Karpas-422 (cell line): Measurements from ENCODE around the gene XPR1. TPM values are rescaled to one million over a fixed set of nuclear protein-coding genes. Genes with fewer than 3 reads are reported as not detected.

ENCODE experiments used
- DNase-seq: peaks from one replicate; pipeline ENCODE4 v3.0.0-alpha.2; 2015
- H2AFZ ChIP-seq: fragments of 200-600 bp; sonication (generic); 2 replicates; pipeline ENCODE4 v1.6.1; 2014; ENCODE audit warnings: antibody characterized with exemption, low read length, mixed read lengths
- H3K27ac ChIP-seq: fragments of 200-600 bp; sonication (generic); 2 replicates; pipeline ENCODE4 v1.5.1; 2014; ENCODE audit warnings: mild to moderate bottlenecking, low read length, moderate library complexity
- H3K27me3 ChIP-seq: fragments of 200-600 bp; sonication (generic); 2 replicates; pipeline ENCODE4 v1.6.1; 2014; ENCODE audit warnings: low read length, mixed read lengths
- H3K36me3 ChIP-seq: fragments of 200-600 bp; sonication (generic); 2 replicates; pipeline ENCODE4 v1.6.1; 2014; ENCODE audit warnings: low read length, mixed read lengths; ENCODE audit not compliant: insufficient read depth
- H3K4me1 ChIP-seq: fragments of 200-600 bp; sonication (generic); 2 replicates; pipeline ENCODE4 v1.6.1; 2014; ENCODE audit warnings: mild to moderate bottlenecking, low read length, mixed read lengths
- H3K4me2 ChIP-seq: fragments of 200-600 bp; sonication (generic); 2 replicates; pipeline ENCODE4 v1.6.1; 2014; ENCODE audit warnings: low read length, low read depth, mild to moderate bottlenecking; ENCODE audit not compliant: poor library complexity, severe bottlenecking
- H3K4me3 ChIP-seq: fragments of 200-600 bp; sonication (generic); 2 replicates; pipeline ENCODE4 v1.5.1; 2014; ENCODE audit warnings: mild to moderate bottlenecking, antibody characterized with exemption, low read length, mixed read lengths
- H3K79me2 ChIP-seq: fragments of 200-600 bp; sonication (generic); 2 replicates; pipeline ENCODE4 v1.6.1; 2014; ENCODE audit warnings: mild to moderate bottlenecking, low read length, mixed read lengths
- H3K9ac ChIP-seq: fragments of 200-600 bp; sonication (generic); 2 replicates; pipeline ENCODE4 v1.6.0; 2014; ENCODE audit warnings: low read length
- H3K9me2 ChIP-seq: fragments of 200-600 bp; sonication (generic), shearing (Covaris generic); replicated peaks from 2 replicates; pipeline ENCODE4 v1.6.0; 2014; ENCODE audit warnings: mild to moderate bottlenecking, low read length, moderate library complexity; ENCODE audit not compliant: insufficient read depth
- H3K9me3 ChIP-seq: fragments of 300-700, 200-600 bp; sonication (generic); 2 replicates; pipeline ENCODE4 v1.6.1; 2014; ENCODE audit warnings: low read length, mixed read lengths
- H4K20me1 ChIP-seq: fragments of 200-600 bp; sonication (generic); 2 replicates; pipeline ENCODE4 v1.6.1; 2014; ENCODE audit warnings: mild to moderate bottlenecking, antibody characterized with exemption, low read length, low read depth; ENCODE audit not compliant: insufficient read depth
- total RNA-seq: library from RNA; depleted of rRNA; stranded (reverse); fragments of >200 nt; shearing (Covaris generic); gene quantifications from 2 replicates; pipeline ENCODE4 v1.2.3, GENCODE V29; 2014; ENCODE audit warnings: low replicate concordance

XPR1 gene
- total RNA-seq, 1 experiment from 2014 or later: 38.3 TPM

- Histone ChIP-seq H3K4me2 (no peak overlapping the region), H3K36me3 (no peaks in the 10 kb centered on the region), H3K4me3 (no peak overlapping the region), H3K9ac (no peak overlapping the region), H3K9me3 (no peaks in the 10 kb centered on the region), H3K27ac (no peak overlapping the region), H3K79me2 (no peaks in the 10 kb centered on the region), H2AFZ (no peak overlapping the region), H3K27me3 (no peaks in the 10 kb centered on the region), H3K4me1 (no peaks in the 10 kb centered on the region), H3K9me2 (no peaks in the 10 kb centered on the region), H4K20me1 (no peaks in the 10 kb centered on the region)
- DNase-seq: no peak
Observed at GRCh38 chr1:180886338-180886737, 254.5 kb downstream of the XPR1 start.

GRCh38 chr1:180887841-180888240, 256.0 kb downstream of the XPR1 start:
- H3K4me1 ChIP-seq: no peaks in the 10 kb centered on the region
- no peak overlapping the region for H3K9ac ChIP-seq
- H3K9me3 ChIP-seq: no peaks in the 10 kb centered on the region
- no peaks in the 10 kb centered on the region for H3K27me3 ChIP-seq
- H2AFZ ChIP-seq: no peak overlapping the region
- H3K79me2 ChIP-seq: no peaks in the 10 kb centered on the region
- H3K4me2 ChIP-seq: no peak overlapping the region
- H3K27ac ChIP-seq: no peak overlapping the region
- H3K36me3 ChIP-seq: no peaks in the 10 kb centered on the region
- H3K4me3 ChIP-seq: no peak overlapping the region
- H4K20me1 ChIP-seq: no peaks in the 10 kb centered on the region
- H3K9me2 ChIP-seq: no peaks in the 10 kb centered on the region
- no peak for DNase-seq

GRCh38 chr1:180888870-180889269, 257.0 kb downstream of the XPR1 start:
- no peaks in the 10 kb centered on the region for H3K79me2 ChIP-seq
- H3K9ac ChIP-seq: no peak overlapping the region
- no peaks in the 10 kb centered on the region for H3K9me3 ChIP-seq
- H2AFZ ChIP-seq: no peak overlapping the region
- no peaks in the 10 kb centered on the region for H3K27me3 ChIP-seq
- H3K4me3 ChIP-seq: no peak overlapping the region
- H3K4me2 ChIP-seq: no peak overlapping the region
- H3K9me2 ChIP-seq: no peaks in the 10 kb centered on the region
- no peaks in the 10 kb centered on the region for H3K36me3 ChIP-seq
- H4K20me1 ChIP-seq: no peaks in the 10 kb centered on the region
- no peak for DNase-seq
- H3K4me1 ChIP-seq: no peaks in the 10 kb centered on the region
- no peak overlapping the region for H3K27ac ChIP-seq

GRCh38 chr1:180889325-180889724, 257.5 kb downstream of the XPR1 start:
- Histone ChIP-seq H2AFZ (no peak overlapping the region), H3K9me2 (no peaks in the 10 kb centered on the region), H3K36me3 (no peaks in the 10 kb centered on the region), H3K4me2 (no peak overlapping the region), H3K4me3 (no peak overlapping the region), H3K4me1 (no peaks in the 10 kb centered on the region), H3K9me3 (no peaks in the 10 kb centered on the region), H3K9ac (no peak overlapping the region), H3K27me3 (no peaks in the 10 kb centered on the region), H3K27ac (no peak overlapping the region), H4K20me1 (no peaks in the 10 kb centered on the region), H3K79me2 (no peaks in the 10 kb centered on the region)
- no peak for DNase-seq

- DNase-seq: no peak
- H3K9ac ChIP-seq: no peak overlapping the region
- H3K79me2 ChIP-seq: no peaks in the 10 kb centered on the region
- no peaks in the 10 kb centered on the region for H3K27me3 ChIP-seq
- no peaks in the 10 kb centered on the region for H3K9me2 ChIP-seq
- no peak overlapping the region for H3K4me3 ChIP-seq
- H2AFZ ChIP-seq: no peak overlapping the region
- no peaks in the 10 kb centered on the region for H3K9me3 ChIP-seq
- H4K20me1 ChIP-seq: no peaks in the 10 kb centered on the region
- H3K27ac ChIP-seq: no peak overlapping the region
- no peaks in the 10 kb centered on the region for H3K36me3 ChIP-seq
- H3K4me2 ChIP-seq: no peak overlapping the region
- no peaks in the 10 kb centered on the region for H3K4me1 ChIP-seq
Observed at GRCh38 chr1:180892272-180892671, 260.4 kb downstream of the XPR1 start.

- no peaks in the 10 kb centered on the region for H3K27me3 ChIP-seq
- H3K4me3 ChIP-seq: no peak overlapping the region
- no peaks in the 10 kb centered on the region for H3K4me1 ChIP-seq
- no peaks in the 10 kb centered on the region for H3K79me2 ChIP-seq
- no peak for DNase-seq
- H3K9ac ChIP-seq: no peak overlapping the region
- no peak overlapping the region for H3K27ac ChIP-seq
- H4K20me1 ChIP-seq: no peaks in the 10 kb centered on the region
- H2AFZ ChIP-seq: no peak overlapping the region
- no peaks in the 10 kb centered on the region for H3K36me3 ChIP-seq
- no peaks in the 10 kb centered on the region for H3K9me3 ChIP-seq
- H3K9me2 ChIP-seq: no peaks in the 10 kb centered on the region
- H3K4me2 ChIP-seq: no peak overlapping the region
Observed at GRCh38 chr1:180892675-180893074, 260.9 kb downstream of the XPR1 start.

GRCh38 chr1:180893614-180894013, 261.8 kb downstream of the XPR1 start:
- no peak overlapping the region for H3K27ac ChIP-seq

GRCh38 chr1:180896161-180896560, 264.3 kb downstream of the XPR1 start:
- Histone ChIP-seq H3K9me3 (no peaks in the 10 kb centered on the region), H3K4me2 (no peak overlapping the region), H3K36me3 (no peaks in the 10 kb centered on the region), H3K27me3 (no peaks in the 10 kb centered on the region), H3K4me1 (no peaks in the 10 kb centered on the region), H3K9me2 (no peaks in the 10 kb centered on the region), H3K27ac (no peak overlapping the region), H3K9ac (no peak overlapping the region), H3K79me2 (no peaks in the 10 kb centered on the region), H3K4me3 (no peak overlapping the region), H4K20me1 (no peaks in the 10 kb centered on the region), H2AFZ (no peak overlapping the region)
- DNase-seq: no peak

More at GRCh38 chr1:180893614-180894013, 261.8 kb downstream of the XPR1 start:
- no peaks in the 10 kb centered on the region for H3K9me3 ChIP-seq
- H2AFZ ChIP-seq: no peak overlapping the region
- H3K4me3 ChIP-seq: no peak overlapping the region
- no peaks in the 10 kb centered on the region for H3K9me2 ChIP-seq
- no peaks in the 10 kb centered on the region for H3K79me2 ChIP-seq
- no peak overlapping the region for H3K9ac ChIP-seq
- no peaks in the 10 kb centered on the region for H3K36me3 ChIP-seq
- H3K4me2 ChIP-seq: no peak overlapping the region
- H4K20me1 ChIP-seq: no peaks in the 10 kb centered on the region
- no peak for DNase-seq
- no peaks in the 10 kb centered on the region for H3K4me1 ChIP-seq
- no peaks in the 10 kb centered on the region for H3K27me3 ChIP-seq
